Testis (tissue), 5 donors: ENCODE data around the gene SLC38A1. TPM values are rescaled to one million over a fixed set of nuclear protein-coding genes. Genes with fewer than 3 reads are reported as not detected.
A peak's percentile ranks its signal among the peaks of the same experiment; 100 is the strongest.

Experiments
- DNase-seq: peaks from one replicate; pipeline ENCODE4 v3.0.0-alpha.2; 2019
- H3K27ac ChIP-seq, 2 donors: fragments of 200-600 bp; sonication (generic); one replicate each; pipeline ENCODE4 v1.5.1; 2019
- H3K27me3 ChIP-seq: fragments of 200-600 bp; sonication (generic); one replicate; pipeline ENCODE4 v1.5.1; 2019
- H3K36me3 ChIP-seq: fragments of 200-600 bp; sonication (generic); one replicate; pipeline ENCODE4 v1.5.1; 2017; ENCODE audit warnings: low read depth; ENCODE audit errors: missing control alignments
- H3K4me1 ChIP-seq: fragments of 200-600 bp; sonication (generic); one replicate; pipeline ENCODE4 v1.5.1; 2019
- H3K4me3 ChIP-seq, 2 donors: fragments of 200-600 bp; sonication (generic); one replicate each; pipeline ENCODE4 v1.5.1; 2017 to 2019
- H3K9me3 ChIP-seq: fragments of 200-600 bp; sonication (generic); one replicate; pipeline ENCODE4 v1.5.1; 2017
- POLR2A ChIP-seq: fragments of 450-650 bp; IDR thresholded peaks from one replicate; pipeline ENCODE4 v1.6.1; 2017; ENCODE audit warnings: antibody characterized with exemption, mild to moderate bottlenecking, moderate library complexity
- WGBS, 2 donors: methylation state at CpG; one replicate each; pipeline ENCODE4 v1.1.5; 2018; 5-methylcytosine and 5-hydroxymethylcytosine counted together
- intact Hi-C: fragments of 100-400 bp; cut with DNase I; formaldehyde crosslinking; loops from one replicate; pipeline ENCODE4 v1.15.1; 2023; ENCODE audit warnings: low total_unique reads
- long read RNA-seq, 2 donors: transcript quantifications; one replicate each; lab custom pipeline, GENCODE V29; 2026
- polyA plus RNA-seq: library from polyadenylated mRNA; stranded (reverse); fragments of 350-450 nt; fragmentation: Illumina TruSeq; extraction: RNeasy Lipid Tissue Mini Kit (QIAGEN cat#74804); gene quantifications from one replicate; pipeline ENCODE4 v1.2.3, GENCODE V29; 2014; ENCODE audit warnings: low read depth, low replicate concordance; ENCODE audit not compliant: insufficient read depth
- total RNA-seq, 2 donors: library from RNA; depleted of rRNA; stranded (reverse); fragments of >200 nt; gene quantifications; one replicate each; pipeline ENCODE4 v1.2.3, GENCODE V29; 2016
- TF ChIP-seq, protein P1 (sequence below), 3 experiments: fragments of 450-650 bp in 2 of 3; fragments of 200-600 bp in 1 of 3; sonication (generic) in 1 of 3; IDR thresholded peaks; one replicate each; pipeline ENCODE4 v1.5.1; 2016 to 2019; ENCODE audit warnings: antibody characterized with exemption in 3 of 3, mild to moderate bottlenecking in 2 of 3, moderate library complexity in 1 of 3

The SLC38A1 gene
- total RNA-seq, result 1 to 10 TPM; 1.6 to 8.7 TPM
- polyA plus RNA-seq, result 4.0 TPM
- long read RNA-seq, donor 1, result 0 reads
- long read RNA-seq, donor 2, partial matches to known transcripts, result 0 of 2 reads
- long read RNA-seq, donor 2, other reads (novel, unspliced or antisense), result 0 of 2 reads

DNA sequence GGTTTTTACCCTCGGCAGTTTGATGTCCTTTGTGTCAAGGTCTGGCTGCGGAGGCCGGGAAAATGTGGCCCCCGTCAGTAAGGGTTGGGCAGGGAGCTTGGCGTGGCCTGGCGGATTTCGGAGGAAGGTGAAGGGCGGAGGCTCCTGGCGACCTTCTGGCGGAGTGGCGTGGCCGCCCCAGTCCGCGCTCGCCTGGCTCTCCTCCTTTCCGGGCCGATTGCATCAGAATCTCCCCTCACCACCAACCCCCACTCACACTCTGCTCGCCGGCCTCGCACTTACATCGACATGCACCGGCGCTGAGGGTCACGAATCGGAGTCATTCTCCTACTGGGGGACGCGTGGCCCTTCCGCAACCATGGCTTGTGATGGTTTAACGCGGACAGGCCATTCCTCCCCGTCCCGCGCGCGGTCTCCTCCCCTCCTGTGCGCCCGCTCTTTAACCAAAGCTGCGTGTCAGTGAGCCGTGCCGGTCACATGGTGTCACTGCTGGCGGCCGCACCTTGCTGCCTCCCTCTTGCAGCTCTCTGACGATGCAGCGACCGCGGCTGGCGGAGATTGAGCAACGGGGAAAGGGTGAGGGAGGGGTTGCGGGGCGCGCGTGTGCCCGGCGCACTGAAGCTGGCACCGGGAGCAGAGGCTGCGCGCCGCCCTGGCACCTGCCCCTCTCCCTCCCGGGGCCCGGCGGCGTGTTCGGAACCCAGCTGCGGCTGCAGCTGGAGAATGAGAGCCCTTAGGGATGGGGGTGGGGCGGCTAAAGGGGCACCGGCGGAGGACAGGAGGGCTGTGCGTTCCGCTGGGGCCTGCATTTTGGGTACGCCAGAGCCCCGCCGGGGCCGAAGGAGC, at the start of gene SLC38A1:
SLC38A1 (minus strand) TSS at position 461 of the 846 bp plus-strand sequence. CDS start 29,243 bp downstream, outside the sequence.
- Histone ChIP-seq H3K4me3 (peak within 1 kb of the TSS; percentile 41 to 68), H3K27me3 (no peaks in the 10 kb centered on the region), H3K9me3 (no peaks in the 10 kb centered on the region), H3K4me1 (no peaks in the 10 kb centered on the region), H3K36me3 (no peaks in the 10 kb centered on the region), H3K27ac (no peak within 1 kb of the TSS)
- 0% methylated on average over 6 to 73 of the region's 73 CpGs for WGBS, 2 donors
- intact Hi-C loops, result no loop called here
- peak; percentile 74 for DNase-seq
- TF ChIP-seq, protein P1, sequence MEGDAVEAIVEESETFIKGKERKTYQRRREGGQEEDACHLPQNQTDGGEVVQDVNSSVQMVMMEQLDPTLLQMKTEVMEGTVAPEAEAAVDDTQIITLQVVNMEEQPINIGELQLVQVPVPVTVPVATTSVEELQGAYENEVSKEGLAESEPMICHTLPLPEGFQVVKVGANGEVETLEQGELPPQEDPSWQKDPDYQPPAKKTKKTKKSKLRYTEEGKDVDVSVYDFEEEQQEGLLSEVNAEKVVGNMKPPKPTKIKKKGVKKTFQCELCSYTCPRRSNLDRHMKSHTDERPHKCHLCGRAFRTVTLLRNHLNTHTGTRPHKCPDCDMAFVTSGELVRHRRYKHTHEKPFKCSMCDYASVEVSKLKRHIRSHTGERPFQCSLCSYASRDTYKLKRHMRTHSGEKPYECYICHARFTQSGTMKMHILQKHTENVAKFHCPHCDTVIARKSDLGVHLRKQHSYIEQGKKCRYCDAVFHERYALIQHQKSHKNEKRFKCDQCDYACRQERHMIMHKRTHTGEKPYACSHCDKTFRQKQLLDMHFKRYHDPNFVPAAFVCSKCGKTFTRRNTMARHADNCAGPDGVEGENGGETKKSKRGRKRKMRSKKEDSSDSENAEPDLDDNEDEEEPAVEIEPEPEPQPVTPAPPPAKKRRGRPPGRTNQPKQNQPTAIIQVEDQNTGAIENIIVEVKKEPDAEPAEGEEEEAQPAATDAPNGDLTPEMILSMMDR (IDR thresholded peaks at IDR 0.05), result no peak
- no peak for TF ChIP-seq POLR2A

DNA sequence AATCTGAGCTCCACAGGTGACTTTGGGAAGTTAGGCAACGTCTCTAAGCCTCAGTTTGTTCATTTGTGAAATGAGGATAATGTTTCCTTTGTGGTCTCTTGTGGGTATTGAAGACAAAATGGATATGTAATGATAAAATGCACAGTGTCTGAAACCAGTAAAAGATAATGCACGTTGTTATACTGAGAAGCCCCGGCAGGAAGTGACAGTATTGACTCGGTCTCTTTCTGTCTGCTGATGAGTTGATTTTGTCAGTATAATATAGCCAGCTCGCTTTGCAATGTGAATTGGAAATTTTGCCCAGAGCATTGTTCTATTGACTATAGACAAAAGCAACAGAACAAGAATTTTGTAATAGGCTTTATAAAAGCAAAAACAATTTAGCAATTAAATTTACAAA, 49.2 kb upstream of the SLC38A1 start:
- no peak overlapping the region for H3K4me3 ChIP-seq
- no peaks in the 10 kb centered on the region for H3K4me1 ChIP-seq
- 56 to 64% methylated on average over 5 of the region's 5 CpGs for WGBS, 2 donors
- no peak overlapping the region for H3K27ac ChIP-seq
- no peaks in the 10 kb centered on the region for H3K9me3 ChIP-seq
- intact Hi-C loops, result no loop called here
- H3K36me3 ChIP-seq, result no peaks in the 10 kb centered on the region
- no peak for DNase-seq
- H3K27me3 ChIP-seq, result no peaks in the 10 kb centered on the region
- TF ChIP-seq POLR2A, result no peak
- TF ChIP-seq, protein P1 (IDR thresholded peaks at IDR 0.05), result no peak

DNA sequence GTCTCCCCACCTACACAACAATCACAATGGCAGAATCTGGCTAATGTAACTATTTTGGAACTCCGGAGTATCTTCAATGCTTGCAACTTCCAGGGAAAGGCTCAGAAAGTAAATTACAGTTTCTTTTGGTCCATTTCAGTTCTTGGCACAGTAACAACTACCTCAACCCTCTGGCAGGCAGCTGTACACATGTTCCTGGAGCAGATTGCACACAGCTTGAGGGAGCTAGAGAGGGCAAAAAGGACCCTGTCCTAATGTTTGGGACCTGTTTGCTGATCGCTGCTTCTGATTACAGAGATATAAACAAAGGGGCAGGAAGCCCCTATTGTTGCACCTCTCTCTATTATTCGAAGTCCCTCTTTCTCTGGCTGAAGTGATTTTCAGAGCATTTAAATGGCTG, 35.2 kb upstream of the SLC38A1 start:
- Histone ChIP-seq H3K4me1 (no peaks in the 10 kb centered on the region), H3K9me3 (no peaks in the 10 kb centered on the region), H3K27ac (no peak overlapping the region), H3K27me3 (no peaks in the 10 kb centered on the region), H3K36me3 (no peaks in the 10 kb centered on the region), H3K4me3 (no peak overlapping the region)
- no peak for DNase-seq
- no peak for TF ChIP-seq POLR2A
- TF ChIP-seq, protein P1 (IDR thresholded peaks at IDR 0.05), result no peak
- intact Hi-C loops, result no loop called here
- 39 to 47% methylated on average over 3 of the region's 3 CpGs for WGBS, 2 donors

DNA sequence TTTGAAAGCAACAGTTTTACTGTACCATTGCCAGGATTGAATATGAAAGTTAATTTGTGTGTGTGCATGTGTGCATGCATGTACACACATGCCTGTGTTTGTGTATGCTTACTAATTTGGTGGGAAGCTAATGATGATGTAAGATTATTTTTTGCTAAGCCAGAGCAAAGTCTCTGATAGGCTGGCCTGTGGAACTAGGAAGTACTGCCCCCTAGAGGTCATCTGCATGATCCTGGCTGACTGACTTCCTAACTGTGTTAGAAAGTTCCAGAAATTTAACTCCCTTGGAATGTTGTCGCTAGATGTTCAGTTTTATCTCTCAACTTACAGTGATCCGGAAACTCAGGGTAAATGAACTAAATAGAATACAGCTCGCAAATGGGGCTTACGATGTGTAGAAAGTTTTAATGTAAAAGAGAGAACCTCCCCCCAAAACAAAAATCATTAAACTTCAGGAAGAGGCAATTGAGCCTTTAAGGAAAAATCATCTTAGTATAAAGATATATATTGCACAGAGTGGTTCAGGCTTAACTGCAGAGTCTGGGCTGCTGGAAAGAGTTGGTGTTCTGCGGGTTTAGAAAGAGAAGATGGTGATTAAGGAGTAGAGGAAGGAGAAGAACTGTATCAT, 34.3 kb upstream of the SLC38A1 start:
- TF ChIP-seq, protein P1 (IDR thresholded peaks at IDR 0.05), result peak in 2 of 3 experiments; percentile 18 to 45
- TF ChIP-seq POLR2A, result no peak
- no peak overlapping the region for H3K4me3 ChIP-seq
- H3K4me1 ChIP-seq, result no peaks in the 10 kb centered on the region
- no peak overlapping the region for H3K27ac ChIP-seq
- WGBS, 2 donors, result 48 to 84% methylated on average over 5 of the region's 5 CpGs
- H3K27me3 ChIP-seq, result no peaks in the 10 kb centered on the region
- H3K9me3 ChIP-seq, result no peaks in the 10 kb centered on the region
- intact Hi-C loops, result no loop called here
- peak; percentile 28 for DNase-seq
- H3K36me3 ChIP-seq, result no peaks in the 10 kb centered on the region
